GM23338 (cell line): ENCODE data around the gene LDAF1. TPM values are rescaled to one million over a fixed set of nuclear protein-coding genes. Genes with fewer than 3 reads are reported as not detected.
"Not testable (repeated sequence)": the region's sequence is repeated elsewhere in the genome, so short reads cannot be mapped to it uniquely, and the experiment has no call there.

Experiments used
- ATAC-seq: fragments of 200-7000 bp; cut with Tn5 transposase; 3 replicates; pipeline ENCODE4 v1.9.1; 2020
- DNase-seq: peaks from one replicate; pipeline ENCODE4 v3.0.0-alpha.2; 2015; ENCODE audit warnings: low spot score
- H2AFZ ChIP-seq: fragments of 200-600 bp; sonication (generic); 2 replicates; pipeline ENCODE4 v1.8.0; 2016; ENCODE audit warnings: antibody characterized with exemption, mild to moderate bottlenecking, moderate library complexity
- H3F3A ChIP-seq: fragments of 200-600 bp; sonication (generic); replicated peaks from 2 replicates; pipeline ENCODE4 v1.8.0; 2017; ENCODE audit warnings: antibody characterized with exemption, mixed run types, low read depth
- H3K27ac ChIP-seq: fragments of 200-600 bp; sonication (generic); 2 replicates; pipeline ENCODE4 v1.6.1; 2016; ENCODE audit warnings: low read depth
- H3K27me3 ChIP-seq: fragments of 200-600 bp; sonication (generic); 2 replicates; pipeline ENCODE4 v1.8.0; 2016; ENCODE audit warnings: mild to moderate bottlenecking, mixed run types, moderate library complexity; ENCODE audit not compliant: insufficient read depth
- H3K36me3 ChIP-seq: fragments of 200-600 bp; sonication (generic); 2 replicates; pipeline ENCODE4 v1.8.0; 2016; ENCODE audit warnings: mild to moderate bottlenecking; ENCODE audit not compliant: insufficient read depth
- H3K4me1 ChIP-seq: fragments of 200-600 bp; sonication (generic); 2 replicates; pipeline ENCODE4 v1.8.0; 2016; ENCODE audit warnings: mild to moderate bottlenecking, moderate library complexity; ENCODE audit not compliant: insufficient read depth
- H3K4me2 ChIP-seq: fragments of 200-600 bp; sonication (generic); 2 replicates; pipeline ENCODE4 v1.7.1; 2017; ENCODE audit warnings: mixed run types
- H3K4me3 ChIP-seq: fragments of 200-600 bp; sonication (generic); 2 replicates; pipeline ENCODE4 v1.6.1; 2016; ENCODE audit warnings: mixed run types
- H3K79me2 ChIP-seq: fragments of 200-600 bp; sonication (generic); replicated peaks from 2 replicates; pipeline ENCODE4 v1.8.0; 2017; ENCODE audit warnings: mild to moderate bottlenecking; ENCODE audit not compliant: insufficient read depth
- H3K9me2 ChIP-seq: fragments of 200-600 bp; sonication (generic); 2 replicates; pipeline ENCODE4 v1.8.0; 2017; ENCODE audit not compliant: insufficient read depth
- H4K20me1 ChIP-seq: fragments of 200-600 bp; sonication (generic); replicated peaks from 2 replicates; pipeline ENCODE4 v1.8.0; 2017; ENCODE audit warnings: mild to moderate bottlenecking; ENCODE audit not compliant: insufficient read depth
- H3K27ac Mint-ChIP-seq: 2 replicates; pipeline ENCODE4 v1.8.0; 2020; ENCODE audit warnings: inconsistent platforms, mild to moderate bottlenecking, moderate library complexity, mixed read lengths
- H3K27me3 Mint-ChIP-seq: 3 replicates; pipeline ENCODE4 v1.8.0; 2022; ENCODE audit warnings: low read depth, mild to moderate bottlenecking, moderate library complexity, mixed read lengths, inconsistent platforms; ENCODE audit not compliant: insufficient read depth, poor library complexity
- H3K36me3 Mint-ChIP-seq: 3 replicates; pipeline ENCODE4 v1.8.0; 2021; ENCODE audit warnings: low read depth, mild to moderate bottlenecking, inconsistent platforms, moderate library complexity, mixed read lengths
- H3K4me1 Mint-ChIP-seq: 3 replicates; pipeline ENCODE4 v1.8.0; 2020; ENCODE audit warnings: mild to moderate bottlenecking, inconsistent platforms, mixed read lengths
- H3K4me3 Mint-ChIP-seq: 3 replicates; pipeline ENCODE4 v1.8.0; 2021; ENCODE audit warnings: moderate library complexity, mild to moderate bottlenecking, inconsistent platforms, mixed read lengths
- H3K9me3 Mint-ChIP-seq: 3 replicates; pipeline ENCODE4 v1.8.0; 2020; ENCODE audit warnings: moderate library complexity, mild to moderate bottlenecking, inconsistent platforms, mixed read lengths
- CTCF ChIP-seq, 2 experiments: fragments of 200-600 bp in 1 of 2; sonication (generic) in 1 of 2; conservative IDR thresholded peaks; 2 replicates each; pipeline versions ENCODE4 v1.5.1 to v1.6.1; 2016 to 2017; ENCODE audit warnings: antibody characterized with exemption in 2 of 2, low read depth in 2 of 2, mild to moderate bottlenecking in 2 of 2, moderate library complexity in 1 of 2
- ETS1 ChIP-seq: IDR thresholded peaks from 2 replicates; pipeline ENCODE4 v1.6.1; 2016; ENCODE audit warnings: antibody characterized with exemption
- EZH2 ChIP-seq: fragments of 200-600 bp; sonication (generic); IDR thresholded peaks from one replicate; pipeline ENCODE4 v1.8.0; 2017; ENCODE audit warnings: antibody characterized with exemption, mild to moderate bottlenecking, low read depth; ENCODE audit not compliant: unreplicated experiment
- JUNB ChIP-seq: IDR thresholded peaks from one replicate; pipeline ENCODE4 v1.6.1; 2016; ENCODE audit warnings: antibody characterized with exemption; ENCODE audit not compliant: unreplicated experiment
- POLR2AphosphoS5 ChIP-seq: IDR thresholded peaks from 2 replicates; pipeline ENCODE4 v1.6.1; 2016; ENCODE audit warnings: antibody characterized with exemption, low read depth
- REST ChIP-seq: IDR thresholded peaks from one replicate; pipeline ENCODE4 v1.6.1; 2018; ENCODE audit warnings: antibody characterized with exemption; ENCODE audit not compliant: unreplicated experiment
- ZNF331 ChIP-seq: fragments of 250-450 bp; sonication (Bioruptor Pico); IDR thresholded peaks from 2 replicates; pipeline ENCODE4 v1.5.0; 2020; ENCODE audit warnings: low read depth, mild to moderate bottlenecking, moderate library complexity
- ZNF462 ChIP-seq: fragments of 250-450 bp; sonication (Bioruptor Pico); IDR thresholded peaks from 2 replicates; pipeline ENCODE4 v1.5.0; 2020; ENCODE audit warnings: mild to moderate bottlenecking, moderate library complexity
- polyA plus RNA-seq: library from polyadenylated mRNA; unstranded; fragments of >200 nt; fragmentation: Nextera tagmentation; extraction: Ambion mirVana; gene quantifications from 2 replicates; pipeline ENCODE4 v1.2.1, GENCODE V29; 2016
- total RNA-seq: library from RNA; depleted of rRNA; stranded (reverse); fragments of >200 nt; shearing (Covaris generic); gene quantifications from 2 replicates; pipeline ENCODE4 v1.2.3, GENCODE V29; 2014

Gene LDAF1
- total and polyA plus RNA-seq, 2 experiments from 2014 or later: 20.5 to 33.8 TPM

- not testable (repeated sequence) for H3K79me2 ChIP-seq, H3K4me2 ChIP-seq, H3K4me3 ChIP-seq, H3K27ac Mint-ChIP-seq, H3K4me3 Mint-ChIP-seq, H3K9me2 ChIP-seq, H3K27ac ChIP-seq, H3K36me3 Mint-ChIP-seq, H3F3A ChIP-seq, ATAC-seq, H3K4me1 ChIP-seq, H4K20me1 ChIP-seq, DNase-seq, H3K4me1 Mint-ChIP-seq, H3K27me3 ChIP-seq, H3K27me3 Mint-ChIP-seq, H3K36me3 ChIP-seq, H2AFZ ChIP-seq, H3K9me3 Mint-ChIP-seq
Measured at GRCh38 chr16:21195330-21195729, 36.9 kb downstream of the LDAF1 start.

- Histone ChIP-seq H3K27ac (no peak overlapping the region), H3F3A (no peaks in the 10 kb centered on the region), H3K27me3 (no peaks in the 10 kb centered on the region), H3K36me3 (no peaks in the 10 kb centered on the region), H3K4me2 (no peak overlapping the region), H3K4me3 (no peak overlapping the region), H4K20me1 (no peaks in the 10 kb centered on the region), H3K4me1 (no peaks in the 10 kb centered on the region), H2AFZ (no peak overlapping the region), H3K9me2 (peaks cover 8% of the 10 kb centered on the region; the same call in 1 of the 2 replicates), H3K79me2 (no peaks in the 10 kb centered on the region)
- Mint-ChIP-seq H3K4me3 (no peak overlapping the region), H3K4me1 (no peaks in the 10 kb centered on the region), H3K36me3 (no peaks in the 10 kb centered on the region), H3K9me3 (no peaks in the 10 kb centered on the region), H3K27me3 (peaks cover 5% of the 10 kb centered on the region), H3K27ac (no peak overlapping the region)
- TF ChIP-seq EZH2 (no peak), JUNB (no peak), ZNF331 (CRISPR knock-in tag) (no peak), CTCF (conservative IDR thresholded peaks at IDR 0.05; ENCODE audit: low read depth in 2 of 2) (no peak), POLR2AphosphoS5 (no peak), ZNF462 (CRISPR knock-in tag) (no peak), REST (no peak), ETS1 (no peak)
- no peak for DNase-seq
- ATAC-seq: no peak
Measured at GRCh38 chr16:21197112-21197511, 38.6 kb downstream of the LDAF1 start.
